Heart left ventricle (tissue), 16 donors: ENCODE measurements around the gene C14orf93. TPM values are rescaled to one million over a fixed set of nuclear protein-coding genes. Genes with fewer than 3 reads are reported as not detected.

Experiments
- ATAC-seq, 4 donors: fragments of 200-7000 bp; cut with Tn5 transposase; one replicate each; pipeline ENCODE4 v1.9.1; 2020 to 2022; ENCODE audit warnings: moderate library complexity in 4 of 4, mild to moderate bottlenecking in 3 of 4, moderate number of reproducible peaks in 1 of 4
- DNase-seq, 5 donors: peaks; one replicate each; pipeline ENCODE4 v3.0.0-alpha.2; 2020
- H3K27ac ChIP-seq, 12 donors: fragments of 200-600 bp; sonication (generic) in 4 of 12; one replicate each; pipeline versions ENCODE4 v1.5.0 to v1.8.0; 2016 to 2022; ENCODE audit warnings: mild to moderate bottlenecking in 2 of 12
- H3K27me3 ChIP-seq, 9 donors: fragments of 200-600 bp; sonication (generic) in 2 of 9; one replicate each; pipeline versions ENCODE4 v1.5.1 to v1.8.0; 2016 to 2022; ENCODE audit warnings: mild to moderate bottlenecking in 3 of 9
- H3K36me3 ChIP-seq, 9 donors: fragments of 200-600 bp; sonication (generic) in 2 of 9; one replicate each; pipeline versions ENCODE4 v1.5.0 to v1.8.0; 2018 to 2022; ENCODE audit warnings: mild to moderate bottlenecking in 2 of 9
- H3K4me1 ChIP-seq, 12 donors: fragments of 200-600 bp; sonication (generic) in 4 of 12; one replicate each; pipeline versions ENCODE4 v1.5.0 to v1.8.0; 2016 to 2022; ENCODE audit warnings: mild to moderate bottlenecking in 3 of 12
- H3K4me3 ChIP-seq, 12 donors: fragments of 200-600 bp; sonication (generic) in 4 of 12; one replicate each; pipeline versions ENCODE4 v1.5.0 to v1.8.0; 2017 to 2022; ENCODE audit warnings: mild to moderate bottlenecking in 9 of 12, moderate library complexity in 4 of 12
- H3K9me3 ChIP-seq, 12 donors: fragments of 200-600 bp; sonication (generic) in 4 of 12; one replicate each; pipeline versions ENCODE4 v1.5.0 to v1.8.0; 2016 to 2022; ENCODE audit warnings: mild to moderate bottlenecking in 1 of 12
- CTCF ChIP-seq, 12 donors: fragments of 200-600 bp; sonication (generic) in 4 of 12; IDR thresholded peaks; one replicate each; pipeline versions ENCODE4 v1.5.0 to v1.8.0; 2018 to 2022; ENCODE audit warnings: antibody characterized with exemption in 12 of 12, mild to moderate bottlenecking in 5 of 12
- POLR2A ChIP-seq, 2 donors: fragments of 450-650 bp; IDR thresholded peaks; one replicate each; pipeline ENCODE4 v1.6.1; 2017; ENCODE audit warnings: antibody characterized with exemption in 2 of 2, mild to moderate bottlenecking in 2 of 2, moderate library complexity in 2 of 2
- WGBS, 4 donors: extraction: QIAGEN DNeasy Blood & Tissue Kit in 2 of 4; methylation state at CpG; one replicate each; pipeline versions ENCODE4 v1.1.5 to v1.1.7; 2013 to 2018; 5-methylcytosine and 5-hydroxymethylcytosine counted together
- intact Hi-C, 10 donors: fragments of 100-400 bp; cut with DNase I; formaldehyde crosslinking; loops; one replicate each; pipeline versions ENCODE4 v1.11.1 to v1.14.2; 2022
- polyA plus RNA-seq, 2 donors: library from polyadenylated mRNA; stranded (reverse); fragments of 200-250 nt; gene quantifications; one replicate each; pipeline ENCODE4 v1.2.3, GENCODE V29; 2013
- total RNA-seq, 9 donors: library from RNA; depleted of rRNA in 2 of 9; stranded (reverse); fragments of >200 nt in 2 of 9; fragmentation: NEBNext Ultra II Directional in 3 of 9; extraction: Animal tissue kit (Norgen Biotek cat#: 25700) in 3 of 9; gene quantifications; one replicate each; pipeline versions ENCODE4 v1.1.0 to v1.2.4, GENCODE V29; 2016 to 2023
- donor health status: ischemic (EF 13 %, LVEDD 7.1; RV severe dilation, severe dysfunction).
- donor health status: healthy with polysubstance abuse.
- donor health status: DM: no; HTN: yes; CAD: no.
- donor health status: DM: no; HTN: no; CAD: no.
- donor health status: ischemic (EF 25% LVEDD 6.9; RV normal size, moderate dysfunction).
- donor health status: ischemic (EF 25% LVEDD 5.7; RV mildly dilated, moderate dysfunction).
- donor health status: healthy.
- donor health status: DM: yes; HTN: yes; CAD: no.
- donor health status: ischemic (EF 35%, LVEDD 5.7; RV mildly dilated, moderate dysfunction).
- donor health status: nonischemic (EF 11% LVEDD 7.7; RV severe dilation, severe dysfunction).
- donor health status: DM: yes; HTN: yes; CAD: no.
- donor health status: PGD.
- donor health status: ischemic (EF 29% LVEDD 5.4; RV normal size, mild dysfunction).
- donor health status: nonischemic (EF 23%, LVEDD 6.1; RV moderate dilation, normal function).

The C14orf93 gene
- total and polyA plus RNA-seq, 11 donors: 3.4 to 7.6 (median 5.4) TPM

GRCh38 chr14:22981876-22982476, 28.0 kb downstream of the C14orf93 start:
- WGBS, 4 donors: 0 to 1% (median 1%) methylated on average over 23 to 51 of the region's 51 CpGs
- intact Hi-C loops: loop anchor here in 4 of 10 donors (2.0 to 10.0 kb wide), 3 partner anchors 51 to 427 kb away; partner anchors contain the start of gene PRMT5 (in 1 of the 4)
- peak in 1 of 5 donors; percentile 32 for DNase-seq
- TF ChIP-seq POLR2A (IDR thresholded peaks at IDR 0.05) (peak in 1 of 2 donors; percentile 44), CTCF (IDR thresholded peaks at IDR 0.05) (no peak)
- H3K4me1 ChIP-seq: peaks cover 3 to 60% (median 36%) of the 10 kb centered on the region in 12 donors
- H3K27ac ChIP-seq: peak overlapping the region; percentile 63 to 88 (median 83)
- ATAC-seq: peak in 1 of 4 donors; percentile 5
- no peaks in the 10 kb centered on the region for H3K9me3 ChIP-seq
- H3K27me3 ChIP-seq: peaks cover 0 to 23% (median 0%) of the 10 kb centered on the region in 9 donors
- peak overlapping the region; percentile 58 to 93 (median 78) for H3K4me3 ChIP-seq
- peaks cover 0 to 3% (median 0%) of the 10 kb centered on the region in 9 donors for H3K36me3 ChIP-seq

- WGBS, 4 donors: 2 to 5% (median 2%) methylated on average over 4 to 76 of the region's 76 CpGs
- ATAC-seq: peak in 2 of 4 donors; percentile 4 to 5
- peaks cover 3 to 67% (median 43%) of the 10 kb centered on the region in 12 donors for H3K4me1 ChIP-seq
These were observed 28.7 kb downstream of the C14orf93 start for GRCh38 chr14:22981090-22981875.

GRCh38 chr14:22980672-22981089, 29.3 kb downstream of the C14orf93 start:
- Histone ChIP-seq H3K36me3 (no peaks in the 10 kb centered on the region), H3K27me3 (peaks cover 0 to 23% (median 0%) of the 10 kb centered on the region in 9 donors), H3K27ac (peak overlapping the region in 11 of 12 donors; percentile 51 to 88 (median 83)), H3K4me3 (peak overlapping the region; percentile 58 to 93 (median 78)), H3K4me1 (peaks cover 3 to 67% (median 43%) of the 10 kb centered on the region in 12 donors), H3K9me3 (no peaks in the 10 kb centered on the region)
- TF ChIP-seq CTCF (IDR thresholded peaks at IDR 0.05): no peak
- ATAC-seq (peak in 2 of 4 donors; percentile 8 to 17), DNase-seq (peak in 4 of 5 donors; percentile 26 to 70 (median 40))
- intact Hi-C loops: loop anchor here in 2 of 10 donors (10.0 kb wide), 1 partner anchor 426 kb away; no protein-coding TSS in a partner anchor
- 0 to 1% (median 1%) methylated on average over 3 to 41 of the region's 41 CpGs for WGBS, 4 donors

More at GRCh38 chr14:22981090-22981875, 28.7 kb downstream of the C14orf93 start:
- peak in 3 of 5 donors; percentile 20 to 66 (median 33) for DNase-seq
- no peaks in the 10 kb centered on the region for H3K9me3 ChIP-seq
- H3K27ac ChIP-seq: peak overlapping the region in 11 of 12 donors; percentile 68 to 88 (median 83)
- peaks cover 0 to 23% (median 0%) of the 10 kb centered on the region in 9 donors for H3K27me3 ChIP-seq
- TF ChIP-seq POLR2A (IDR thresholded peaks at IDR 0.05) (no peak), CTCF (IDR thresholded peaks at IDR 0.05) (no peak)
- H3K36me3 ChIP-seq: no peaks in the 10 kb centered on the region
- intact Hi-C loops: loop anchor here in 2 of 10 donors (10.0 kb wide), 1 partner anchor 426 kb away; no protein-coding TSS in a partner anchor
- peak overlapping the region; percentile 58 to 93 (median 78) for H3K4me3 ChIP-seq
